GM18499 (cell line): ENCODE results near the gene ANKS6.

Experiments
- ATAC-seq: cut with Tn5 transposase; IDR thresholded peaks from one replicate; pipeline ENCODE4 v1.9.1; 2021; ENCODE audit warnings: moderate number of reproducible peaks; ENCODE audit not compliant: insufficient read depth, unreplicated experiment

ANKS6 gene

DNA sequence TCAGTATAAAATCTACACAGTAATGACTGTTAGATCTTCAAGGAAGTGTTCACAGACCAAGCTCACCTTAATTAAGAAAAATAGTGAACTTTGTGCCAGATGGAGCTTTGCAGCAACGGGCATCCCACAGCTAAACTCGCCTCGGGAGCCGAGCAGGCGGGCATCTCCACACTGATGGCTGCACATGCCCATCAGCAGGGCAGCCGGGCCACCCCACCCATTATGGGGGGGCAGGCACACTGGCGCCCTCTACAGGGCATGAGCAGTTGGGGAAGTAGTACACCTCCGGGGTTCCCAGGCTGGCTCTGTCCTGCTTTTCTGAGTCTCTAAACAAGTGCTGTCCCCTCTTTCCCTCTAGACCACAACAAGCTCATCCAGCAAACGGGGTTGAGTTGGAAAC is 21.6 kb downstream of the ANKS6 start:
- no peak for ATAC-seq

DNA sequence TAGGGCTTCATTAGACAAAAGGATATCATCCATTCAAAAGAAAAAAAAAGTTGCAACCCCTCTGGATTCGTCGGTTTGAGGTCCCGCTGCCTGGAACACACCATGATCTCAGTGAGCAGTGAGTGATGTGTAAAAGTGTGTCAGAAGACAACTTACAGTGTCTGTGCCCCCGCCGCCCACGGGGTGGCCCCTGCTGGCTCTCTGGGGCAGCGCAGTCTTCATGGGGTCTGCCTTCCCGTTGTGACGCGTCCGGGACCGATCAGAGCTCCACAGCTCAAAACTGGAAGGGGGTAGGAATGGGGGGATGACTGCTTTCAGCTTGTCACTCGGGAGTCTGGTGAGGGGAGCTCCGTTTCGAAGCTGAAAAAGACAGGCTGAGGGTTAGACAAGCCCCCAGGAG is 22.6 kb downstream of the ANKS6 start:
- ATAC-seq = no peak

DNA sequence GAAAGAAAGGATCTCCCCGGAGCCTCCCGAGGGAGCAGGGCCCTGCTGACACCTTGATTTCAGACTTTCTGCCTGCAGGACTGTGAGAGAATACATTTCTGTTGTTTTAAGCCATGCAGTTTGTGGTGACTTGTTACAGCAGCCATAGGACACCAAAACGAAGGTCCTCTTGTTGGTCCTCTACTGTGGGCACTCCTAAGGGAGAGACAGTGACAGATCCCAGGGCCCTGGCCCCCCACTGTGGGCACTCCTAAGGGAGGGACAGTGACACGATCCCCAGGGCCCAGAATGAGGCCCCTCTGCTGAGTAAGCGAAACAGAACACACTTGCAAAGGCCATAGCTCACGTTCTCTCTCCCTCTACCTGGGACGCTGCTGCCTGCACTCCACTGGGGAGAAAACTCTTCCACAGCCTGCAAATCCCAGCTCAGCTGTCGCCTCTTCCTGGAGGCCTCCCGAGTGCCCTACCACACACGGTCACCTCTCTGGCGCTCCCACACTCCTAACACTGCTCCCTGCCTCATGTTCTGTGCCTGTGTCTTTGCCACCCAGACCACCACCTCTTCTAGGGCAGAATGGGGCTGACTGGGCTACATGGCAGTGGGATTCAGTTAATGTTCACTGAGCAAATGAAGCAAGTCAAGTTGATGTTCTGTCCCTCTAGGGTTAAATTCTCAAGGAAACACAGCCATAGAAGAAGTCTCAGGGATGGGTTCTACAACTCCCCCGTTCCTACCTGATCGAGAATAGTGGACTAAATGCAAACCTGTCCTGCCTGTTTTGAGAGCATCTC is 23.8 kb downstream of the ANKS6 start:
- ATAC-seq = no peak

DNA sequence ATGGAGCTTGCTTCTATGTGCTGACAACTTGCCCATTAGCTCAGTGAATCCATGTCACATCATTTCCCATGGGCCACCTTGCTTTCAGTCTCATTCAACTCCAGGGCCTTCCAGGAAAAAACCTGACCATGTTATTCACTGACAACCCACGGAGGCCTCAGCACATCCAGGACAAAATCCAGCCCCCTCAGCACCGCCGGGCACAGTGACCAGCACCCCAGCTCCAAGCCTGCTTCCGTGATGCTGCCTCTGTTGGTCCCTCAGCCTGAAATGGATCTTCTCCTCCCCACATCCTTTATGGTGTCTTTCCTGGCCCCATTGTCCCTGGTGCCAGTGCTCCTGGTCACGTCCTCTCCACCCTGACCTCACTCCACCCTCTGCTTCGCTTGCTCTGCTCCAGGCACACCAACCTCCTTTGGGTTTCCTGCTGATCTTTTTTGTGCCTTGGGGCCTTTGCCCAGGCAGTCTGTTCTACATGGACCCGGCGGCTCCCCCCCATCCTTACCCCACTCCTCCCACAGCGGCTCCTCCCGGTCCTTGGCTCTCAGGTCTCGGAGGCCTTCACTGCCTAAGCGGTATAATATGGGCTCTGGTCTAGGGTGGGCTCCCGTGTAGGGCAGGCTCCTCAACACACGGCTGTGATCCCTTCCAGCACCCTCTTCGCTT is 25.0 kb downstream of the ANKS6 start:
- ATAC-seq = no peak

DNA sequence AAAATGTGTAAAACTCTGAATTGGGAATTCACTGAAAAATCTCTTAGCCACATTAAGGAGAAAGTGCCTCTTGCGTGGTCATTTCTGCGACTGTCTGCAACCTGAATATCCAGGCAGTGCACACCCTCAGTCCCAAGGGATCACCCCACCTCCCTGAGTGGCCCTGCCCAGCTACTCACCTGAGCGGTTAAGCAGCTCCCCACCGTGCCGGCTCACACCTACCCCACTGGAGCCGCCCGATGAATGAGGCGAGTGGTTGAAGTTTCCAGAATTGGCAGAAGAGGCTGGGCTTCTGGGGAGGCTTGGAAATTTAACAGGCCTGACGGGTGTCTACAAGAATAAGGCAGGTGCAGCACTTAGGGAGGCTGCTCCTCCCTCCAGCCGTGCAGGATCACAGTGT is 25.6 kb downstream of the ANKS6 start:
- no peak for ATAC-seq

DNA sequence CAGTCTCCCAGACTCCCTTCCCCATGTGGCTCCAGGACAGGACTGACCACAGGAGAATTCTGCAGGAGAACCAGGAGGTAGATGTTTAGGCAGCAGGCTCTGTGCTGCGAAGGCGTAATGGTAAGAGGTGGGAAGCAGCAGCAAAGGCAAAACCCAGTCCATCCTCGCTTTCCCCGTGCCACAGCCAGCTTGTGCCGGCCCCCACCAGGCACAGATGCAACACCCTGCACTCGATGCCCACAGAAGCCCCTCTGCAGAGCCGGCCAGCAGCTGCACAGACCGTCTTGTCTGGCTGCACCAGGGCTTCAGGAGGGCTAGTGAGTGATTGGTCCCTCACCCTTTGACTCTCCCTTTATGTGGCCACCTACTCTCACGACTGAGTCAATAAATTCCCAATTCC is 28.0 kb downstream of the ANKS6 start:
- ATAC-seq = no peak

DNA sequence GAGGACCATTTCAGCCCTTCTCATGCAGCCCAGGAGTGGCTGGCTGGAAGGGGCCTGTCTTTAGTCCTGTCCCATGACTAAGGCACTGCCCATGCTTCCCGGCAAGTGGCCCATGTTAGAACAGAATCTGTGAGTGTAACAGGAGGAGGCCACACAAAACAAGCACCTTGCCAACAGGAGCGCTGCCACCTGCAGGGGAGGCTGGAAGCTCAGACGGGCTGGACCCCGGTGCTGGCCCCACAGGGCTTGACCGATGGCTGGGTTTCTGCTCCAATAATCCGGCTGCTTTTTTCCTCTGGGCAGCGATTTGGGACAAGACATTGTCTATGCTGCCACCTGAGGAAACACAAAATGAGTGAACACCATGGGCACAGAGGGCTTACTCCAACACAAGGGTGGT is 28.4 kb downstream of the ANKS6 start:
- ATAC-seq = no peak

DNA sequence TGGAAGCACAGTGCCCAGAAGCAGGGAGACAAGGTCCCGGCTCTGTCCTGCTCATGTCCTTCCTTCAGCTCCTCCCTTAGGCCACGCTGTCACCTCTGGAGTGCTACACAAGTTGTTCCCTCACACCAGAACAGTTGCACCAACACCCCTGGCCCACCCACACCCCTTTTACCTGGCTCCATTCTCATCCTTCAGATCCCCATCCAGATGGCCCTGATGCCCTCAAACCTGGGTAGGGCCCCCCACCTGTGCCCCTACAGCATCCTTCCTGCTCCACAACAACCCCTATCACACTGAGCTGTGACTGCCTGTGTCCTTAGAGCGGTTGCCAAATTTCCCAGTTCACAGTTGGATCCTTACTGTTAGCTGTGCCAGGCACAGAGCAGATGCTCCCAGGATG is 29.2 kb downstream of the ANKS6 start:
- ATAC-seq = no peak

DNA sequence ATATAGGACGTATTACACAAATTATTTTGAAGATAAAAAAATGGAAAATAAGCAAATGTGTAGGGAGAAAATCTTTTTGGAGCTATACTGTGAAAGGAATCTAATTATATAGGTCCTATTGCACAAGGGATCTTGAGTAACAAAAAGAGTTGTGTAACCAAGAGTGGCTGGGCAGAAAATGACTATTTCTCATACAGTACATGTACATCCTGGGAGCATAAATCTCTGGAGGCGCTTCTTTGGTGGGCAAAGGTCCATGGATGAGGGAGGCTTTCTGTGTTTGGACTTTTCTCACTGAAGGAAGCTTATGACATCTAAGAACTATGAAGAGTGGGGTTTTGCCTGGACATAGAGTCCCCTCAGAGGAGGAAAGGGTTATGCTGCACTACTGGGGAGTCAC is 29.8 kb downstream of the ANKS6 start:
- ATAC-seq = no peak

DNA sequence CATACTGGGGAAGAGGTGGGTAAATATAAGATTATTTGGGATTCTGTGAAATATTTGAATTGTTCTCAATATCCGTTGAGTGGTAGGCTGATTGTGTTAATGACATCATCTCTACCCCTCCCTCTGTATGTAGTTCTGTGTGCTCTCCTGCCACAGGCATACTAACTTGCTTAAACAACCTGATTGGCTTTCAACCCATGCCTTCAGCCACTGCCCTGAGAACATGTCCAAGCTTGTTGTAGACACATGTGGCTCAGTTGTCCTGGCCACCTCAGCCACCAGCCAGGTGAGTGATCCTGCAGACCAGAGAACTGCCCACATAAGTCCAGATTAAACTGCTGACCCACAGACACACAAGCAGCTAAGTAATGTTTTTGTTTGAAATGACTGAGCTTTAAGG is 31.1 kb downstream of the ANKS6 start:
- ATAC-seq = no peak

DNA sequence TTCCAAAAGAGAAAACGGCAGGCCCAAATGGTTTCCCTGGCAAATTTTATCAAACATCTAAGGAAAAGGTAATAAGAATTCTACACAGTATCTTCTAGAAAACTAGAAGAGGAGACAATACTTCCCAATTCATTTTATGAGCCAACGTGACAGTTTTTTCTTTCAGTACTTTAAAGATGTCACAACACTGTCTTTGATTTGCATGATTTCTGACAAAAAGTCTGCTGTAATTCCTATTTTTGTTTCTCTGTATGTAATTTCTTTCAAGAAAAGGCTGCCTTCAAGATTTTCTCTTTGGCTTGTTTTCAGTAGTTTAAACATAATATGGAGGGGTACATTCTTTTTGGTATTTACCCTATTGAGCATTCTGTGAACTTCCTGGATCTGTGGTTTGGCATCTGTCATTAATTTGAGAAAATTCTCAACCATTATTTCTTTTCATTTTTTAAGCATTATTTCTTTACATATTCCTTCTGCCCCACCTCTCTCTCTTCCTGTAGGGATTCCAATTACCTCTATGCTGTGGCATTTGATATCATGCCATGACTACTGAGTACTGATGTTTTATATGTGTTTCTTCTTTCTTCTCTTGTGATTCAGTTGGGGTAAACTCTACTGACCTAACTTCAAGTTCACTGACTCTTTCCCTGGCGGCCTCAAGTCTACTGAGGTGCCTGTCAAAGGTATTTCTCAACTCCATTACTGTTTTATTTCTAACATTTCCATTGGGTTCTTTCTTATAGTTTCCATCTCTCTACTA is 32.2 kb downstream of the ANKS6 start:
- no peak for ATAC-seq

DNA sequence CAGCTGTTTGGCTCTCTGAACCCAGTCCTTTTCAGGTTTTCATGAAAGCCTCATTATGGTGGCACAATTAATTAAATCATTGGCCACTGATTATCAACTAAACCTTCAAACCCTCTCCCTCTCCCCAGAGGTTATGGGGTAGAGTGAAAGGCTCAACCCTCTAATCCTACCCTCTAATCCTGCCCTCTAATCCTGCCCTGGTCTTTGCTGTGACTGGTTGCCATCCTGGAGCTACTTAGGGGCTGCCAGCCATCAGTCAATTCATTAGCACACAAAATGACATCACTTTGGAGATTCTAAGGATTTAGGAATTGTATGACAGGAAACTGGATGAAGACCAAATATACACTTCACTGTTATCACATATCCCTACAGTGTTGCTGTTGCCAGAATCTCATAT is 36.1 kb downstream of the ANKS6 start:
- ATAC-seq = no peak

DNA sequence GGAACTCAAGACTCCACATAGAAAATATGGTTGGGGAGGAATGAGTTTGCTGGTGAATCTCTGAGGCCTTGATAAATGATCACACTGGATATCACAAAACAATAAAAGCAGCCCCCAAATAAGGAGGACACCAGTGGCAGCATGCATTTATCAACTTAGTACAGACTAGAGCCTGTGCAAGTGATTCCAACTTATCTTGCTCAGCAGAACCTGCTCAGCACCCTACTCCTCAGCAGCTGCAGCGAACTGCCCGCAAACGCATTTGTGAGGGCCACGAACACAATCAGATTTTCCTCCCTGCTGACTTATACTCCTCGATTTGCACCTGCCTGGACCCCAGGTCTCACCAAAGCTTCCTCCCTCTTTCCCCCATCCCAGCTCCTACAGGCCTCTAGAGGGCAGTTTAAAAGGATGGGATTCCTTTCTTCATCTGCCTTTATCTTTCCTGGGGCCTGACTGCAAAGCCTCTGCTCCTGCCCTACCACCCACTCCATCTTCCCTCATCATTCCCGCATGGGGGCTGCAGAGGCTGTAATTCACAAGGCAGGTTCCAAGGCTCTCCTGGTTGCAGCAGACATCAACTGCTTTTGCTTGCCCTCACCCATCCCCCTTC is 41.2 kb downstream of the ANKS6 start:
- ATAC-seq = no peak

DNA sequence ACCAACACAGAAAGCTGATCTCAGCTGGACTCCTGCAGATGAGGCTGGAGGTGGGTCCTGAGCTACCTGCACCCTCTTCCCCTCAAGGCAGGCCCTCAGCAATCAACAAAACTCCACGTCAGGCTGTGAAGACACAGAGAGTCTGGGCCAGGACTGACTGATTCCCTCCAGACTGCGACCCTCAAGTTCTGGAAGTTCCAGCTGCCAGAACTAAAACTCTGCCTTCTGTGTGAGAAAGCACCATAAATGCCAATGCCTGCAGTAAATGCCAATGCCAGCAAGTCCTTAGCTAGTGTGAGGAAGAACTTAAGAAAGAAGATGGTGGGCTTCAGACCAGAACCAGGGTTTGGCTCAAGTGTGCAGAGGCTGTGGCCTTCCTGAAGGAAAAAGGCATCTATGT is 45.1 kb downstream of the ANKS6 start:
- no peak for ATAC-seq

DNA sequence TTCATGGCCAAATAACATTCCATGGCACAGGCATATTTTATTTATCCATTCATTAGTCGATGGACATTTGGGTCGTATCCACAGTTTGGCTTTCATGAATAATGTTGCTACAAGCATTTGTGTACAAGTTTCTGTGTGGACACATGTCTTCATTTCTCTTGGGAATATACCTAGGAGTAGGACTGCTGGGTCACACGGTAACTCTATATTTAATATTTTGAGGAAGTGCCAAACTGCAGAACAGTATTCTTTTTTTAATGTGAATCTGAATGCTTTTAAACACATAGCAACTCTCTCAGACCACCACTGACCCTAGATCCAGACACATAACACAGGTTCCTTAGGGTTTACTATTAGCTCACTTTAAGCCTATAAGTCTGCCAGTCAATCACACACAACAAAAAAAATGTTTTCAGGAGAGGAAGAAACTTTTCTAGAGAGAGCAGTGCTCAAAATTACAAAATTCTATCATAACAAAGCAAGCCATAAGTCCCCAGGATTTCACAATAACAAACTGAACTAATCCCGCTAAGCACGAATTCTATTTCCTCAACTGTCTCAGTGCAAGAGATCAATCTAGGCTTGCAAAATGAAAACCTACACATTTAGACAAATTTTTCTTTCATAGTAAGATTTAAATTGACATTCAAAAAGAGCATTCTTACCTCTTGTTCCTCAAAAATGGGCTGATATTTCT is 45.8 kb downstream of the ANKS6 start:
- ATAC-seq = no peak

DNA sequence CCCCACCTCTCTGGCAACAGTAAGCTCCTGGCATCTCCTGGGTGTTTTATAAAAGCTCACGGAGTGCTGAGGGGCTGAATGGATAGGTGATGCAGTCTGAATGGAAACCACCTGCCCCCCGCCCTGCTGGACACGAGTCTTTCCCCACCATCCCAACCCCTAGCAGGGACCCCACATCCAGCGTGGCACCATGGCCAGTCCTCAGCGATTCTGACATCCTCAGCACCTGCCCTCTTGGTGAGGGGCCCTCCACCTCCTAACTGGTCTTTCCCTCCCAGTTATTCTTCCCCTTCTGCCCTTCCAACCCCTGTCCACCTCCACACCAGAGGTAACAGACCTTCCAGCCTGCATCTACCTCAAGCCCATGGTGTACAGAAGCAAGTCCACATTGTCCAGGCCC is 48.9 kb downstream of the ANKS6 start:
- ATAC-seq = no peak

DNA sequence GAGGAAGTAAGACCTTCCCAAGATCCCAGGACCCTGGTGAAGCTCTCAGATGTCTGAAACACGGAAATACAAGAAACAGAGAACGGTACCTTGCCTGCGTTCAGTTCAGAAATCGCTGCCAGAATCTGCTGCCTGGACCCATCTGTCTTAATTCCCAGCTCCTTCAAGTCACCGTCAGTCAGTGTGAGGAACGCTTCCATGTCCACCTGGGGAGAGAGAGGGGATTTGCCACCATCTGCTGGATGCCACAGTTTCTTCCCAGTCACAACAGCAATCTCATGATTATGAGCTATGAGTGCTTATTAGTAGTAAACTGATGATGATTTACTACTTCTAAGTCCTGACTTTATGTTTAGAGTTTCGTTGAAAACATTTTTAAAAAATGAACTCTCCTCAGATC is 50.9 kb downstream of the ANKS6 start:
- no peak for ATAC-seq

DNA sequence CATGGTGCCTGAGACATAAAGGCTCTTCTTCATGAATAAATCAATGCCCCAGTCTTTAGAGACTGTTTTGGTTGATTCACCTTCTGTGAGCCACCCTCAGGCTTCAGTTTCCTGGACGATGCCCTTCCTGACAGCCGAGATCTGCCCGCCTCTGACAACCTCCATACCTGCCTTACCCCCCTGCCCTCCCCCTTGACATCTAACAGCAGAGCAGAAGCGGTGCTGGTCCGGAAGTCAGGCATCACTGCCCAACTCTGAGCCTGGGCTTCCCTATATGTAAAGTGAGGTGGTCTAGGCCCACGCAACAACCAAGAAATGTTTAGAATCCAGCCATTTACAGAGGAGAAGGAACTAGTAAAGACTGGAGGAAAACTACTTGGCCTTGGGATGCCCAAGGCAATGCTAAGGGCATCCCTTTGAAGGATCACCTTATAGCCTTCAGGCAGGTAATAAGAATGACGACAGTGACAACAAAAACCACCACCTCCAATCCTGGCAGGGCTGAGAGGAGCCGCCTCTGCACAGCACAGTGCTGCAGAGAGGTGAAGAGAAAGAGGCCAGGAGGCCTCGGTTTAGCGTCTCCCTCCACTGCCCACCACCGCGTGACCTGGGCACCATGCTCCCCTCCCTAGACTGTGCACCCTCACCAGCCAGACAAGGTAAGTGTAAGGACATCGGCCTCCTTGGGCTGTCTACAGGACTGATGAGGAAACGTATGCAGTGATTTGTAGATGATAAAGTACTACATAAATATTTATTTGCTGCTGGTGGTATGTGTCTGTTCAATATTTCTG is 52.3 kb downstream of the ANKS6 start:
- no peak for ATAC-seq

DNA sequence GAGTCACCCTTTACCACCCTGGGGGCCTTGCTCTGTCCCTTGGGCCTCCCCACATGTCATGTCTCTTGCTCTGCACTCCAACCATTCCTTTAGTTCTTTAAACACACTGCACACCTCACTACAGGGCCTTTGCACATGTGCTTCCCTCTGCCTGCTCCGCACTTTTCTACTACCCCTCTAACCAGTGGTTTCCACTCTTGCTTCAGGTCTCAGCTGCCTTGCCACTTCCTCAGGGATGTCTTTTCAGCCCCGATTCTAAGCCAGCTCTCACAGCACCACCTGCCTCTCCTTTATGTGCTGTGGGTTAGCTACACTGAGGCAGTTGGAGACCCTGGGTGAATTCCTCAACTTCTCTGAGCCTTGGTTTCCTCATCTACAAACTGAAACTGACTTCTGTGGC is 53.0 kb downstream of the ANKS6 start:
- ATAC-seq = no peak
